ENCODE results near the gene SESTD1.
A peak's percentile ranks its signal among the peaks of the same experiment; 100 is the strongest.

SESTD1 gene, protein sequence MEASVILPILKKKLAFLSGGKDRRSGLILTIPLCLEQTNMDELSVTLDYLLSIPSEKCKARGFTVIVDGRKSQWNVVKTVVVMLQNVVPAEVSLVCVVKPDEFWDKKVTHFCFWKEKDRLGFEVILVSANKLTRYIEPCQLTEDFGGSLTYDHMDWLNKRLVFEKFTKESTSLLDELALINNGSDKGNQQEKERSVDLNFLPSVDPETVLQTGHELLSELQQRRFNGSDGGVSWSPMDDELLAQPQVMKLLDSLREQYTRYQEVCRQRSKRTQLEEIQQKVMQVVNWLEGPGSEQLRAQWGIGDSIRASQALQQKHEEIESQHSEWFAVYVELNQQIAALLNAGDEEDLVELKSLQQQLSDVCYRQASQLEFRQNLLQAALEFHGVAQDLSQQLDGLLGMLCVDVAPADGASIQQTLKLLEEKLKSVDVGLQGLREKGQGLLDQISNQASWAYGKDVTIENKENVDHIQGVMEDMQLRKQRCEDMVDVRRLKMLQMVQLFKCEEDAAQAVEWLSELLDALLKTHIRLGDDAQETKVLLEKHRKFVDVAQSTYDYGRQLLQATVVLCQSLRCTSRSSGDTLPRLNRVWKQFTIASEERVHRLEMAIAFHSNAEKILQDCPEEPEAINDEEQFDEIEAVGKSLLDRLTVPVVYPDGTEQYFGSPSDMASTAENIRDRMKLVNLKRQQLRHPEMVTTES

DNA sequence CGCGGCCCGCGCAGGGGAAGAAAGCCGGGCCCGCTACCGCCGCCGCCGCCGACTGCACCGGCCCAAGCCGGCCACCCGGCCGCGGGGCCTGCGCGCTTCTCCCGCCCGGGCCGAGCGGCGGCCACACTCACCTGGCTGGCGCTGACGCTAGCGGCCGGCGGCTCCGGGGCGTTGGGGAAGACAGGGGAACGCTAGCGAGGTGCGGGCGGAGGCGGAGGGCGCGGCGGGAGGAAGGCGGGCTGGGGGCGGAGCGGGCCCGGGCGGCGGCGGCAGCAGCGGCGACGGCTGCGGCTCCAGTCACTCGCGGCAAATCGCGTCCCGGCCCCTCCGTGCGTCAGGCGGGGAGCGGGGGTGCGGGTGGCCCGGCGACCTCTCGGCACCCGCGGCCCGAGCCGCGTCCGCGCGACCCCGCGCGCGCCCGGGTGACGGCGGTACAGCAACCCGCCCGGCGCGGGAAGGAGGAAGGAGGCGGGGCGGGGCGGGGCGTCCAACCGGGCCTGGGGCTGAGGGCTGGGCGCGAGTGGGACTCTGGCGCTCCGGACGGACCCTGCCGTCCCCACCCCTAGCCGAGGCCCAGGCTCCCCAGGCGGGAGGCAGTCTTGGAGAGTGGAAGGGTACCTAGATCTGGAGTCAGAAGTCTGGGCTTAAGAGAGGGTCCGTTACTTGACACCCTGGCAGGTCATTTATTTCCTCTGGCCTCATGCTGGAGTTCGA lies at the start of gene SESTD1:
TSS of gene SESTD1 (minus strand) at position 465 of the 714 bp plus-strand sequence. CDS start 72,991 bp downstream, outside the sequence.
- Histone ChIP-seq H4K20me1 (ENCODE audit: insufficient read depth, low read length, poor library complexity, severe bottlenecking) (peaks cover 40% of the 10 kb centered on the region), H3K36me3 (ENCODE audit: insufficient read depth, low read length) (no peaks in the 10 kb centered on the region; the same call in 1 of the 2 replicates), H3K4me3 (ENCODE audit: low read length, poor library complexity, severe bottlenecking) (peak within 1 kb of the TSS; percentile 94), H3K27me3 (ENCODE audit: insufficient read depth, low read length, poor library complexity, severe bottlenecking) (no peaks in the 10 kb centered on the region), H3K9me2 (replicated peaks; ENCODE audit: low read depth, low read length) (no peaks in the 10 kb centered on the region), H3K4me2 (ENCODE audit: low read depth, low read length, poor library complexity, severe bottlenecking) (peak within 1 kb of the TSS; percentile 87), H2AFZ (ENCODE audit: low read length) (peak within 1 kb of the TSS; percentile 96), H3K9me3 (ENCODE audit: insufficient read depth, low read depth, low read length) (peaks cover 4% of the 10 kb centered on the region; the same call in 1 of the 2 replicates), H3K9ac (ENCODE audit: low read depth, low read length, poor library complexity, severe bottlenecking) (peak within 1 kb of the TSS; percentile 81), H3K79me2 (ENCODE audit: insufficient read depth, low read length) (peaks cover 46% of the 10 kb centered on the region), H3F3A (ENCODE audit: low read depth) (0 out of 2 replicates have a peak, but pooled peaks cover 5% of the 10 kb centered on the region), H3K4me1 (ENCODE audit: insufficient read depth, low read length, poor library complexity, severe bottlenecking) (peaks cover 47% of the 10 kb centered on the region)
- no peak for TF ChIP-seq EZH2phosphoT487 (IDR thresholded peaks at IDR 0.05; ENCODE audit: borderline replicate concordance)
- TF ChIP-seq, protein P1, sequence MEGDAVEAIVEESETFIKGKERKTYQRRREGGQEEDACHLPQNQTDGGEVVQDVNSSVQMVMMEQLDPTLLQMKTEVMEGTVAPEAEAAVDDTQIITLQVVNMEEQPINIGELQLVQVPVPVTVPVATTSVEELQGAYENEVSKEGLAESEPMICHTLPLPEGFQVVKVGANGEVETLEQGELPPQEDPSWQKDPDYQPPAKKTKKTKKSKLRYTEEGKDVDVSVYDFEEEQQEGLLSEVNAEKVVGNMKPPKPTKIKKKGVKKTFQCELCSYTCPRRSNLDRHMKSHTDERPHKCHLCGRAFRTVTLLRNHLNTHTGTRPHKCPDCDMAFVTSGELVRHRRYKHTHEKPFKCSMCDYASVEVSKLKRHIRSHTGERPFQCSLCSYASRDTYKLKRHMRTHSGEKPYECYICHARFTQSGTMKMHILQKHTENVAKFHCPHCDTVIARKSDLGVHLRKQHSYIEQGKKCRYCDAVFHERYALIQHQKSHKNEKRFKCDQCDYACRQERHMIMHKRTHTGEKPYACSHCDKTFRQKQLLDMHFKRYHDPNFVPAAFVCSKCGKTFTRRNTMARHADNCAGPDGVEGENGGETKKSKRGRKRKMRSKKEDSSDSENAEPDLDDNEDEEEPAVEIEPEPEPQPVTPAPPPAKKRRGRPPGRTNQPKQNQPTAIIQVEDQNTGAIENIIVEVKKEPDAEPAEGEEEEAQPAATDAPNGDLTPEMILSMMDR (conservative IDR thresholded peaks at IDR 0.05; ENCODE audit: low read length), result no peak

DNA sequence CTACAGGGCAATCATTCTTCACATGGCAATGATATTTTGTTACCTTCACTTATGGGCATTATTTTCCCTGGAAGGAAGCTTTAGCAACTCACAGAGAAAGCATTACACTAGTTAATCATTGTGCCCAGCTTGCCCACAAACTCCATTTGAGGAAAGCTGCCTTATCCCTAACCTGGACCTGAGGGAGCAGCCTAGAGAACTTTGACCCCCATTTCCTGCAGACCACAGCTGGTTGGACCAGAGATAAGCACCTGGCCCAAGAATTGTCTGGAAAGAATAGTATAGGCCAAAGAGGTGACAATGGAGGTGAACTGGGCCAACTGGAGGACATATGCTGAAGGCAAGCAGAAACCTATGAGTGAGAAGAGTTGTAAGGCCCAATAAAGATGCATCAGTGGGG lies 48.4 kb upstream of the SESTD1 start:
- no peaks in the 10 kb centered on the region for H3K9me2 ChIP-seq (replicated peaks; ENCODE audit: low read depth, low read length)
- no peaks in the 10 kb centered on the region for H3K9me3 ChIP-seq (ENCODE audit: insufficient read depth, low read depth, low read length)
- H2AFZ ChIP-seq (ENCODE audit: low read length), result no peak overlapping the region
- no peaks in the 10 kb centered on the region for H3K27me3 ChIP-seq (ENCODE audit: insufficient read depth, low read length, poor library complexity, severe bottlenecking)
- H3K79me2 ChIP-seq (ENCODE audit: insufficient read depth, low read length), result no peaks in the 10 kb centered on the region
- no peaks in the 10 kb centered on the region for H4K20me1 ChIP-seq (ENCODE audit: insufficient read depth, low read length, poor library complexity, severe bottlenecking)
- H3K9ac ChIP-seq (ENCODE audit: low read depth, low read length, poor library complexity, severe bottlenecking), result no peak overlapping the region
- TF ChIP-seq, protein P1 (conservative IDR thresholded peaks at IDR 0.05; ENCODE audit: low read length), result no peak
- no peak for TF ChIP-seq EZH2phosphoT487 (IDR thresholded peaks at IDR 0.05; ENCODE audit: borderline replicate concordance)
- no peaks in the 10 kb centered on the region for H3K4me1 ChIP-seq (ENCODE audit: insufficient read depth, low read length, poor library complexity, severe bottlenecking)
- H3F3A ChIP-seq (ENCODE audit: low read depth), result no peaks in the 10 kb centered on the region
- no peak overlapping the region for H3K4me2 ChIP-seq (ENCODE audit: low read depth, low read length, poor library complexity, severe bottlenecking)
- H3K36me3 ChIP-seq (ENCODE audit: insufficient read depth, low read length), result no peaks in the 10 kb centered on the region
- H3K4me3 ChIP-seq (ENCODE audit: low read length, poor library complexity, severe bottlenecking), result no peak overlapping the region

DNA sequence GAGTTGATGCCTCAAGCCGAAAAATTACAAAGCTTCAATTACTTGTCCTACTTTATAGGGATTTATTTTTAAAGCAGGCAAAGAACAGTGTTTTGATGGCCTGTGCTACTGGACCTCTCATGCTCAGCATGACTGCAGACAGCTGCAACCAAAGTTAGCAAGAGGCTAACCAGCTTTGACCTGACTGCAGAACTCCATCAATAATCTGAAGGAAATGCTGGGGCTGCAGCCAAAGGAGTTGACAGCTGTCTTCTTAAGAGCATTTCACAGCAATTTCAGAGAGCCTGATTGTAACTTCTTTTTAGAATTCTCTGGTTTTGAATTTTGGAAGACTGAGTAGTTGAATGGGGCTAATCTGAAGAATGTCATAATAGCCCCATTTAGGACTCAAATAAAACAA lies 46.5 kb upstream of the SESTD1 start:
- no peaks in the 10 kb centered on the region for H3K9me3 ChIP-seq (ENCODE audit: insufficient read depth, low read depth, low read length)
- no peaks in the 10 kb centered on the region for H3K79me2 ChIP-seq (ENCODE audit: insufficient read depth, low read length)
- H4K20me1 ChIP-seq (ENCODE audit: insufficient read depth, low read length, poor library complexity, severe bottlenecking), result no peaks in the 10 kb centered on the region
- H3K27me3 ChIP-seq (ENCODE audit: insufficient read depth, low read length, poor library complexity, severe bottlenecking), result no peaks in the 10 kb centered on the region
- no peaks in the 10 kb centered on the region for H3K36me3 ChIP-seq (ENCODE audit: insufficient read depth, low read length)
- no peak overlapping the region for H2AFZ ChIP-seq (ENCODE audit: low read length)
- no peak overlapping the region for H3K4me3 ChIP-seq (ENCODE audit: low read length, poor library complexity, severe bottlenecking)
- TF ChIP-seq, protein P1 (conservative IDR thresholded peaks at IDR 0.05; ENCODE audit: low read length), result no peak
- TF ChIP-seq EZH2phosphoT487 (IDR thresholded peaks at IDR 0.05; ENCODE audit: borderline replicate concordance), result no peak
- H3K4me2 ChIP-seq (ENCODE audit: low read depth, low read length, poor library complexity, severe bottlenecking), result no peak overlapping the region
- no peaks in the 10 kb centered on the region for H3K9me2 ChIP-seq (replicated peaks; ENCODE audit: low read depth, low read length)
- H3F3A ChIP-seq (ENCODE audit: low read depth), result no peaks in the 10 kb centered on the region
- no peak overlapping the region for H3K9ac ChIP-seq (ENCODE audit: low read depth, low read length, poor library complexity, severe bottlenecking)
- no peaks in the 10 kb centered on the region for H3K4me1 ChIP-seq (ENCODE audit: insufficient read depth, low read length, poor library complexity, severe bottlenecking)

All from Loucy (cell line).